HG03103 (cell line): ENCODE data around the gene AVPR2.

ENCODE experiments used
- ATAC-seq: cut with Tn5 transposase; IDR thresholded peaks from one replicate; pipeline ENCODE4 v1.9.1; 2021; ENCODE audit warnings: low read depth; ENCODE audit not compliant: unreplicated experiment

The AVPR2 gene

GRCh38 chrX:153930011-153930910 is 25.8 kb downstream of the AVPR2 start:
- no peak for ATAC-seq

GRCh38 chrX:153931151-153931550 is 26.7 kb downstream of the AVPR2 start:
- ATAC-seq = no peak

GRCh38 chrX:153931748-153932147 is 27.3 kb downstream of the AVPR2 start:
- ATAC-seq = no peak

- ATAC-seq = no peak
These were observed 27.9 kb downstream of the AVPR2 start for GRCh38 chrX:153932220-153932915.

- ATAC-seq = no peak
These were observed 29.3 kb downstream of the AVPR2 start for GRCh38 chrX:153933748-153934147.

GRCh38 chrX:153934148-153934761 is 29.8 kb downstream of the AVPR2 start:
- no peak for ATAC-seq

GRCh38 chrX:153934762-153935325 is 30.4 kb downstream of the AVPR2 start, which contains the start of gene NAA10:
TSS of gene NAA10 (minus strand) at chrX:153935037. CDS start at chrX:153934904, 133 bp downstream.
- peak; percentile 76 for ATAC-seq

GRCh38 chrX:153935326-153935851 is 30.9 kb downstream of the AVPR2 start:
- peak; percentile 28 for ATAC-seq

GRCh38 chrX:153937056-153937455 is 32.6 kb downstream of the AVPR2 start:
- no peak for ATAC-seq

- no peak for ATAC-seq
These were observed 33.8 kb downstream of the AVPR2 start for GRCh38 chrX:153938226-153938786.

GRCh38 chrX:153939573-153939972 is 35.1 kb downstream of the AVPR2 start:
- no peak for ATAC-seq

- no peak for ATAC-seq
These were observed 37.1 kb downstream of the AVPR2 start for GRCh38 chrX:153941336-153942252.

- no peak for ATAC-seq
These were observed 39.8 kb downstream of the AVPR2 start, which contains the start of gene RENBP for GRCh38 chrX:153944140-153944799. TSS of gene RENBP (minus strand) at chrX:153944643. CDS start at chrX:153944610, 33 bp downstream.

- no peak for ATAC-seq
These were observed 40.3 kb downstream of the AVPR2 start for GRCh38 chrX:153944800-153945150.

GRCh38 chrX:153945956-153946943 is 41.8 kb downstream of the AVPR2 start:
- ATAC-seq = no peak

- no peak for ATAC-seq
These were observed 42.7 kb downstream of the AVPR2 start for GRCh38 chrX:153947009-153947769.

- no peak for ATAC-seq
These were observed 43.6 kb downstream of the AVPR2 start for GRCh38 chrX:153948002-153948466.
